Urothelium cell line (cell line): Measurements from ENCODE around the gene OR8J1.
"Not testable (repeated sequence)": the region's sequence is repeated elsewhere in the genome, so short reads cannot be mapped to it uniquely, and the experiment has no call there.

ENCODE experiments used
- DNase-seq: peaks from one replicate; pipeline ENCODE4 v3.0.0; 2011; ENCODE audit warnings: low spot score, mixed read lengths
- FAIRE-seq: peaks from 2 replicates; lab custom pipeline; 2011; peaks lifted over from hg19 to GRCh38; lab: Jason Lieb, UNC

The OR8J1 gene, protein sequence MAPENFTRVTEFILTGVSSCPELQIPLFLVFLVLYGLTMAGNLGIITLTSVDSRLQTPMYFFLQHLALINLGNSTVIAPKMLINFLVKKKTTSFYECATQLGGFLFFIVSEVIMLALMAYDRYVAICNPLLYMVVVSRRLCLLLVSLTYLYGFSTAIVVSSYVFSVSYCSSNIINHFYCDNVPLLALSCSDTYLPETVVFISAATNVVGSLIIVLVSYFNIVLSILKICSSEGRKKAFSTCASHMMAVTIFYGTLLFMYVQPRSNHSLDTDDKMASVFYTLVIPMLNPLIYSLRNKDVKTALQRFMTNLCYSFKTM

GRCh38 chr11:56353991-56354390 lies at the start of gene OR8J1:
TSS of gene OR8J1 (plus strand) at chr11:56354291. CDS start at chr11:56360247, 5,956 bp downstream.
- DNase-seq (no peak), FAIRE-seq (no peak)

DNA sequence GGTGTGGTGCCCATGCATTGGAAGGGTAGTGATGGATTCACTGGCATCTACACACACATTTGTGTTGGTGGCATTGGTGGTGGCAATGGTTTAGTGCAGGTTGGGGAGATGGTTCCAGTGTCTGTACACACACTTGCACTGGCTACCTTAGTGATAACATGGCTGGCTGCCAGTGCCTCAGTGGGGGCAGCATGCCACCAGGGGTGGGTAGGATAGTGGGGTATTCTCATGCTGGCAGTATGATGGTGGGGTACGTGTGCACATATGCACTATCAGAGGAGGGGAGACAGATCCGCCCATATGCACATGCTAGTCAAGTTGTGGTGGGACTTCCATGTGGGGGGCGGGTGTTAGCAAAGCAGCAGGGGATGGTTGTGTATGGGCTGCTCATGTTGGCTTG lies 46.3 kb upstream of the OR8J1 start:
- DNase-seq (no peak), FAIRE-seq (no peak)

DNA sequence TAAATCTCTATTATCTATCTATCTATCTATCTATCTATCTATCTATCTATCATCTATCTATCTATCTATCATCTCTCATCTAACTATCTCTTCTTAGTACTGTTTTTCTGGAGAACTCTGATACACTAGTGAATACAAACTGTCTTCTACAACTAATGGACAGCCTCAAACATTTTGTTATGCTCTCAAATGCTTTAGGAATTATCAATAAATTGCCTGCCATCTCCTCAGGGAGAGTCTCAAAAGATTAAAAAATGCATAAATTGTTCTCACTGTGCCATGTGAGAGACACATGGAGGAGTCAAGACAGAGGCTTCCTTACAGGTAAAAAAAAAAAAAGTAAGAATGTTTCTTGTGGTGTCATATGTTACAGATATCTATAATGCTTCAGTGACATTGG lies 39.2 kb upstream of the OR8J1 start, which contains the start of gene OR8K3:
Gene OR8K3, plus strand, starts transcription at position 301 of the 400 bp plus-strand sequence. CDS start 3,163 bp downstream, outside the sequence.
- no peak for DNase-seq
- FAIRE-seq, result no peak

DNA sequence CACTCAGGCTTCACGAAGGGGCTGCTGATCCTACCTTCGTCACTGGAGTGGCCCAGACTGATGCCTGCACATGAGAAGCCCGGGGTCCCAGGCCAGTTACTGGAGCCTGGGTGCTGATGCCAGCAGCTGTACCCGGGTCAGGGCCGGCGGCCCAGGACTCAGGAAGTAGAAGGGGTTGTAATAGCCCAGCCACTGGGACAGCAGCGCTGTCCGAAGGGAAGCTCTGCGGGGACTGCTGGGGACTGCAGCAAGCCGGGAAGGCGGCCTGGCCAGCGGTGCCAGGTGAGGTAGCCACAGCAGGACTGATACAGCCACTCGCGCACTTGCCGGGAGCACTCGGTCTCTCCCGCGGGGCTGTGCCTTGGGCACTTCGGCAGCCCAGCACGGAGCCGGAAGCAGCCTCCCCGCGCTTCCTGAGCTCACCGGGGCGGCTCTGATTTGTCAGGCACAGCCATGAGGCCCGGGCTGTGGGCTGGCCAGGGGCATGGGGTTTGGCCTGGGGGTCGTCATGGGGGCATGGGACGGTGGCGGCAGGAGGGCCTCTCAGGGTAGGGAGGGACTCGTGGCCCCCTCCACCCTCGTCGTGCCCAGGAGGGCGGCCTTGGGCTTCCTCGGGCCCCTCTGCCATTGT lies 22.1 kb upstream of the OR8J1 start:
- FAIRE-seq (no peak), DNase-seq (peak; percentile 2)

DNA sequence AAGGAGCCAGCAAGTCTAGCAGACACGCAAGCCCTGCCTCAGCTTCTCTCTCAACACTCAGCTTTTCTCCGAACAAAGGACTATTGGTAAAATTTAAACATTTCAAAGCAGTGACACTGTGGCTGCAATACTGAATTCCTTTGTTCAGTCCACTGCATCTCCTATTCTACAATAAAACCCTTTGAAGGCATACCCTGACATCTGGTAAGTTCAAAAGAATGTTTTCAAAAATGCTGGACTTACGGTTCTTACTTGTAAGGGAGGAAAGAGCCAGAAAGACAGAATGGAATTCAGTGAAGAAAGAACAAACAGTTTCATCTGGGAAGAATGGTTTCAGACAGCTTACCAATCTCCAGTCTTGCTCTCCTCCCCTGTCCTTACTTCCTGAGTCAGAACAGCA lies 20.9 kb upstream of the OR8J1 start:
- DNase-seq (no peak), FAIRE-seq (no peak)

- no peak for FAIRE-seq
- no peak for DNase-seq
Measured at GRCh38 chr11:56340289-56340688, 13.8 kb upstream of the OR8J1 start.

- FAIRE-seq (no peak), DNase-seq (no peak)
Measured at GRCh38 chr11:56345739-56346138, 8.4 kb upstream of the OR8J1 start, which contains the start of gene OR8K1. TSS of gene OR8K1 (plus strand) at chr11:56346039. CDS start at chr11:56346039, 0 bp downstream.

- no peak for FAIRE-seq
- DNase-seq, result no peak
Measured at GRCh38 chr11:56375324-56375723, 21.2 kb downstream of the OR8J1 start, which contains the start of gene OR8U1. TSS of gene OR8U1 (plus strand) at chr11:56375624. CDS start at chr11:56375624, 0 bp downstream.

DNA sequence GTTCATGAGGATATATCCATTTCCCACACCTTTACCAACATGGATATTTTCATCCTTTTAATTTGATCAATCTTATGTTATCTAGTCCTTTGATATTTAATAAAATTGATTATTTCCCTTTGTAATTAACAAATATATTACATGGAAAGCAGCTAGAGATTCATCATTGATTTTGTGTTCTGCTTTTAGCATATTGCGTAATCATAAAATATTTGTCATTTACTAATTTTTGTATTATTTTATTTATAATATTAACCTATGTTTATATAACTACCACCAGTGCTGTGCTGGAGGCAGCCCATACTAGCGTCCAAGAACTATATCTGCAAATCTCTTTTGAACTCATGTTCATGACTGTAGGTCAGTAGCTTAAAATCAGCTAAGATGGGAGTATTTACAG lies 26.0 kb downstream of the OR8J1 start:
- DNase-seq (no peak), FAIRE-seq (no peak)

DNA sequence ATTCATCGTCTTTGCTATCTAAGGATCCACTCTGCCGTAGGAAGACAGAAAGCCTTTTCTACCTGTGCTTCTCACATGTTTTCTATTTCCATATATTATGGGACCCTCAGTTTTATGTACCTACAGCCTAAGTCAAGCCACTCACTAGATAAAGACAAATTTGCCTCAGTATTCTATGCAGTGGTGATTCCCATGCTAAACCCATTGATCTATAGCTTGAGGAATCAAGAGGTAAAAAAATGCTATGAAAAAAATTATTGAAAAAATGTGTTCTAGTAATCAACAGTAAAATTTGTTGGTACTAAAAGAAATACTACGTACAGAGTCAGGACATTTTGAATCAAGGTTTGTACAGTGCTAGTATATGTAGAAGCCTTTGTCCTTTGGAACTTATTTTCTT lies 40.3 kb downstream of the OR8J1 start:
- DNase-seq (no peak), FAIRE-seq (no peak)

GRCh38 chr11:56396047-56396446 lies 42.0 kb downstream of the OR8J1 start:
- DNase-seq, result no peak
- no peak for FAIRE-seq

DNA sequence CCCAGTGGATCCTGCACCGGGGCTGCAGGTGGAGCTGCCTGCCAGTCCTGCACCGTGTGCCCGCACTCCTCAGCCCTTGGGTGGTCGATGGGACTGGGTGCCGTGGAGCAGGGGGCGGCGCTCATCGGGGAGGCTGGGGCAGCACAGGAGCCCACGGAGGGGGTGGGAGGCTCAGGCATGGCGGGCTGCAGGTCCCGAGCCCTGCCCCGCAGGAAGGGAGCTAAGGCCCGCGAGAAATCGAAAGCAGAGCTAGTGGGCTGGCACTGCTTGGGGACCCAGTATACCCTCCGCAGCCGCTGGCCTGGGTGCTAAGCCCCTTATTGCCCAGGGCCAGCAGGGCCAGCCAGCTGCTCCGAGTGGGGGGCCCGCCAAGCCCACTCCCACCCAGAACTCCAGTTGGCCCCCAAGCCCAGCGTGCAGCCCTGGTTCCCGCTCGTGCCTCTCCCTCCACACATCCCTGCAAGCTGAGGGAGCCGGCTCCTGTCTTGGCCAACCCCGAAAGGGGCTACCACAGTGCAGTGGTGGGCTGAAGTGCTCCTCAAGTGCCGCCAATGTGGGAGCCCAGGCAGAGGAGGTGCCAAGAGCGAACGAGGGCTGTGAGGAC lies 47.9 kb downstream of the OR8J1 start:
- DNase-seq, FAIRE-seq: not testable (repeated sequence)

DNA sequence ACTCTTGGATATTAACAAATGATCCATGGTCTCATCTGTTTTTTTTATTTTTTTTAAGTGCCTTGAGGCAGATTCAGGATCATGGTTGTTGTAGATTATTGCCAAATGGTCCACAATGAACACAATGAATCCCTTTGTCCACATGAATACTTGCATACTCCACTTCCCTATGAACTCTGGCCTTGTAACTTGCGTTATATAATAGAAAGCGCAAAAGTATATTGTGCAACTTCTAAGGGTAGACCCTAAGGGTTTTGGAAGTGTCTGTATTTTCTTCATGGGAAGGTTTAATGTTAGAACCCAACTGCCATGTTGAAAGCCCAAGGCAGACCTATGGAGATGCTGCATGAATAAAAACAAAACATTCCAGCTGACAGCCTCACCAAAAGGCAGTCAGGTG lies 50.3 kb downstream of the OR8J1 start:
- FAIRE-seq (no peak), DNase-seq (no peak)

DNA sequence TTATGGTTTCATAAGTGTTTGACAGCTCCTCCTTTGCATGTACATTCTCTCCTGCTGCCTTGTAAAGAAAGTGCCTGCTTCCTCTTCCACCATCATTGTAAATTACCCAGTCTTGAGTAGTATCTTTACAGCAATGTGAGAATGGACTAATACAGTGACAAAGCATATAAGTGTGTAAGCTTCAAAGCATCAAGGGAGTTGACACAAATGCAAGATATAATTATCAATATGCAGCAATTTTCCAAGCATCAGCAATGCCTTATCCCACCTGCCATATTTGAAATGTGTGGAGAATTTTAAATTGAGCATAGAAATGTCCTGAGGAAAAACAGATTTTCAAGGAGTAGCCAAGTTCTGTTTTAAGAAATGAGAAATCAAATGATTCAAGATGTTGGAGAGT lies 56.7 kb downstream of the OR8J1 start:
- FAIRE-seq, result no peak
- no peak for DNase-seq
